Pancreas (tissue), 10 donors: ENCODE results near the gene ZNF575. TPM values are rescaled to one million over a fixed set of nuclear protein-coding genes. Genes with fewer than 3 reads are reported as not detected.

Source experiments
- ATAC-seq, 4 donors: fragments of 200-7000 bp; cut with Tn5 transposase; one replicate each; pipeline versions ENCODE4 v1.8.0 to v1.9.1; 2020; ENCODE audit warnings: mild to moderate bottlenecking in 4 of 4, moderate library complexity in 4 of 4
- DNase-seq, 6 donors: peaks; one replicate each; pipeline ENCODE4 v3.0.0-alpha.2; 2020
- FAIRE-seq: peaks from 2 replicates; lab custom pipeline; 2012; peaks lifted over from hg19 to GRCh38; lab: Jason Lieb, UNC
- H3K27ac ChIP-seq, 4 donors: fragments of 200-600 bp; sonication (generic); 1 replicate in 3 of 4; 2 replicates in 1 of 4; pipeline versions ENCODE4 v1.5.0 to v1.8.0; 2020
- H3K27me3 ChIP-seq, 4 donors: fragments of 200-600 bp; one replicate each; pipeline ENCODE4 v1.8.0; 2021
- H3K36me3 ChIP-seq, 3 donors: fragments of 200-600 bp; sonication (generic) in 1 of 3; one replicate each; pipeline versions ENCODE4 v1.5.0 to v1.8.0; 2020 to 2021
- H3K4me1 ChIP-seq, 3 donors: fragments of 200-600 bp; one replicate each; pipeline ENCODE4 v1.8.0; 2021
- H3K4me3 ChIP-seq, 4 donors: fragments of 200-600 bp; sonication (generic) in 2 of 4; one replicate each; pipeline versions ENCODE4 v1.5.0 to v1.8.0; 2020 to 2021
- H3K9me3 ChIP-seq, 4 donors: fragments of 200-600 bp; one replicate each; pipeline ENCODE4 v1.8.0; 2021
- WGBS, 2 donors: extraction: QIAGEN DNeasy Blood & Tissue Kit; methylation state at CpG; one replicate each; pipeline ENCODE4 v1.1.7; 2013; 5-methylcytosine and 5-hydroxymethylcytosine counted together
- intact Hi-C, 3 donors: fragments of 100-400 bp; cut with DNase I; formaldehyde crosslinking; loops; one replicate each; pipeline versions ENCODE4 v1.11.1 to v1.14.2; 2022
- polyA plus RNA-seq, 2 donors: library from polyadenylated mRNA; stranded (reverse); fragments of 200-250 nt; gene quantifications; one replicate each; pipeline ENCODE4 v1.2.3, GENCODE V29; 2013
- total RNA-seq, 6 donors: library from RNA; stranded (reverse); fragmentation: NEBNext Ultra II Directional in 4 of 6; extraction: Animal tissue kit (Norgen Biotek cat#: 25700) in 4 of 6; gene quantifications; one replicate each; pipeline versions ENCODE4 v1.2.1 to v1.2.4, GENCODE V29; 2021 to 2023
- TF ChIP-seq, protein P1 (sequence below), 4 donors: fragments of 200-600 bp; sonication (generic) in 3 of 4; IDR thresholded peaks; one replicate each; pipeline versions ENCODE4 v1.5.0 to v1.8.0; 2021; ENCODE audit warnings: antibody characterized with exemption in 4 of 4
- donor health status: healthy with polysubstance abuse.
- donor health status: DM: no; HTN: no; CAD: no; lungs with moderate emphysema.
- donor health status: DM: no; HTN: no; CAD: no.
- donor health status: control.
- donor health status: control.
- donor health status: Bipolar disorder and iron deficiency.
- donor health status: DM: yes; HTN: yes; CAD: no.
- donor health status: DM: no; HTN: no; CAD: no.
- donor health status: DM: no; HTN: no; CAD: no.
- donor health status: DM: yes; HTN: yes; CAD: no.

The ZNF575 gene, protein sequence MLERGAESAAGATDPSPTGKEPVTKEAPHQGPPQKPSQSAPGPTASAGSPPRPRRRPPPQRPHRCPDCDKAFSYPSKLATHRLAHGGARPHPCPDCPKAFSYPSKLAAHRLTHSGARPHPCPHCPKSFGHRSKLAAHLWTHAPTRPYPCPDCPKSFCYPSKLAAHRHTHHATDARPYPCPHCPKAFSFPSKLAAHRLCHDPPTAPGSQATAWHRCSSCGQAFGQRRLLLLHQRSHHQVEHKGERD
- total RNA-seq (1 to 10 TPM in 5 of 6 donors, under 1 TPM in 1; 0.79 to 1.3 (median 1.2) TPM), polyA plus RNA-seq (1 to 10 TPM; 1.1 to 1.2 TPM)

DNA sequence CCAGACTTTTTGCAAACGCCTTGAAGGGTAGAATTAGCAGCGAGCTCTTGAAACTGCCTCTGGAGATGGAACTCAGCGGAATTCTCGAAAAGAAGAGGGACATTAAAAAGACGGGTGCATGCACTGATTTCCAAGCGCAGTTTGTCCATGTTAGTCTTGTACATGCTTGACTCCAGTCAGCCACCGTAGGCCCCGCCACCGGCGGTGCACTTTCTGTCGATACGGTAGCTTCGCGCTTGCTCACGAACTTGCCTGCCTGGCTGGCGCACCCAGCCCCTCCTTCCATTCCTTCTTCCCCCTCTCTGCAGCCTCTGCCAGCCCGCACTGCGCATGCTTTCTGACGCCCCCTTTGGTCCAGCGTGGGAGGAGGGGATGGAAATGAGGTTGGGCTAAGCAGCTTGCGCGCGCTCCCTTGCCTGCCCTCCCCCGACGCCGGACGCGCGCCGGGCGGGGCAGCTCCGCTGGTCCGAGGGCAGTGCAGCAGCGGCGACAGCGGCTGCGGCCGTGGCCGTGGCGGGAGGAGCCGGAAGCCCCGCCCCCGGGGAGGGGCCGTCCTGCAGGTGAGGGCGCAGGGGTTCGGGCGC, at the start of gene ZNF575:
TSS of gene ZNF575 (plus strand) at position 227 of the 584 bp plus-strand sequence. CDS start 1,235 bp downstream, outside the sequence.
- ATAC-seq (peak; percentile 76 to 86 (median 80)), FAIRE-seq (peak; percentile 49), DNase-seq (peak; percentile 89 to 95 (median 90))
- Histone ChIP-seq H3K4me3 (peak within 1 kb of the TSS; percentile 16 to 56 (median 46)), H3K4me1 (peaks cover 0 to 7% (median 0%) of the 10 kb centered on the region in 3 donors), H3K9me3 (no peaks in the 10 kb centered on the region), H3K27me3 (no peaks in the 10 kb centered on the region), H3K27ac (peak within 1 kb of the TSS; percentile 51 to 86 (median 72)), H3K36me3 (no peaks in the 10 kb centered on the region)
- intact Hi-C loops = no loop called here
- TF ChIP-seq, protein P1, sequence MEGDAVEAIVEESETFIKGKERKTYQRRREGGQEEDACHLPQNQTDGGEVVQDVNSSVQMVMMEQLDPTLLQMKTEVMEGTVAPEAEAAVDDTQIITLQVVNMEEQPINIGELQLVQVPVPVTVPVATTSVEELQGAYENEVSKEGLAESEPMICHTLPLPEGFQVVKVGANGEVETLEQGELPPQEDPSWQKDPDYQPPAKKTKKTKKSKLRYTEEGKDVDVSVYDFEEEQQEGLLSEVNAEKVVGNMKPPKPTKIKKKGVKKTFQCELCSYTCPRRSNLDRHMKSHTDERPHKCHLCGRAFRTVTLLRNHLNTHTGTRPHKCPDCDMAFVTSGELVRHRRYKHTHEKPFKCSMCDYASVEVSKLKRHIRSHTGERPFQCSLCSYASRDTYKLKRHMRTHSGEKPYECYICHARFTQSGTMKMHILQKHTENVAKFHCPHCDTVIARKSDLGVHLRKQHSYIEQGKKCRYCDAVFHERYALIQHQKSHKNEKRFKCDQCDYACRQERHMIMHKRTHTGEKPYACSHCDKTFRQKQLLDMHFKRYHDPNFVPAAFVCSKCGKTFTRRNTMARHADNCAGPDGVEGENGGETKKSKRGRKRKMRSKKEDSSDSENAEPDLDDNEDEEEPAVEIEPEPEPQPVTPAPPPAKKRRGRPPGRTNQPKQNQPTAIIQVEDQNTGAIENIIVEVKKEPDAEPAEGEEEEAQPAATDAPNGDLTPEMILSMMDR (IDR thresholded peaks at IDR 0.05) = no peak
- WGBS, 2 donors = 0 to 1% methylated on average over 46 to 47 of the region's 47 CpGs

DNA sequence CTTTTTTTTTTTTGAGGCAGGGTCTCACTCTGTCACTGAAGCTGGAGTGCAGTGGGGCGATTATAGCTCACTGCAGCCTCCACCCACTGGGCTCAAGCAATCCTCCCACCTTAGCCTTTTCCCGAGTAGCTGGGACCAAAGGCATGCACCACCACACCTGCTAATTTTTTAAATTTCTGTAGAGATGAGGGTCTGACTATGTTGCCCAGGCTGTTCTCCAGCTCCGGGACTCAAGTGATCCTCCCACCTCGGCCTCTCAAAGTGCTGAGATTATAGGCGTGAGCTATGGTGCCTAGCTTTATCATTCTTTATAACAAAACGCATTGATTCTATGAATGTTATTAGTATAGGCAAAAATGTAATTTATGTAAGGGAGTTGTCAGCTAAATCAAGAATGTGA, 49.7 kb upstream of the ZNF575 start:
- ATAC-seq = no peak
- no peak for DNase-seq
- 94 to 96% methylated on average over 6 of the region's 6 CpGs for WGBS, 2 donors
- no peaks in the 10 kb centered on the region for H3K9me3 ChIP-seq
- H3K4me1 ChIP-seq = no peaks in the 10 kb centered on the region
- intact Hi-C loops = no loop called here
- TF ChIP-seq, protein P1 (IDR thresholded peaks at IDR 0.05) = no peak
- no peaks in the 10 kb centered on the region for H3K27me3 ChIP-seq
- H3K4me3 ChIP-seq = no peak overlapping the region
- H3K27ac ChIP-seq = no peak overlapping the region
- no peaks in the 10 kb centered on the region for H3K36me3 ChIP-seq
- no peak for FAIRE-seq

DNA sequence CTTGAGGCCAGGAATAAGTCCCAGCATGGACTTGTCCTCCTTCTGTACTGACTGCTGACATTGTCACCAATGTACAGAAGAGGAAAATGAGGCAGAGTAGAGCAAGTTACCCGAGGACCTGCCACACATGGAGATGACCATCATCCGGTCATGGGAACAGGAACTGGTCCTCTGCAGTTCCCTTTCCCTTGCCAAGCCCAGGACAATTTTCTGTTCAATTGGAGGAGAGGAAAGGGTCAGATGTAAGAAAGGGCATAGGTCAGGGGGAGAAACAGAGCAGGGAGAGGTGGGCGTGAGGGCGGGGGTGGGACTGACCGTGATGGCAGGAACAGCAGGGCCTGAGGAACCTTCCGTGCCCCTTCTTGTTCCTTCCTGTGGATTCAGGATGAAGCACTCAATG, 47.0 kb upstream of the ZNF575 start:
- ATAC-seq = no peak
- Histone ChIP-seq H3K9me3 (no peaks in the 10 kb centered on the region), H3K4me1 (no peaks in the 10 kb centered on the region), H3K4me3 (no peak overlapping the region), H3K27ac (no peak overlapping the region), H3K27me3 (no peaks in the 10 kb centered on the region), H3K36me3 (no peaks in the 10 kb centered on the region)
- FAIRE-seq = no peak
- WGBS, 2 donors = 84 to 90% methylated on average over 6 of the region's 6 CpGs
- DNase-seq = no peak
- intact Hi-C loops = no loop called here
- TF ChIP-seq, protein P1 (IDR thresholded peaks at IDR 0.05) = no peak

DNA sequence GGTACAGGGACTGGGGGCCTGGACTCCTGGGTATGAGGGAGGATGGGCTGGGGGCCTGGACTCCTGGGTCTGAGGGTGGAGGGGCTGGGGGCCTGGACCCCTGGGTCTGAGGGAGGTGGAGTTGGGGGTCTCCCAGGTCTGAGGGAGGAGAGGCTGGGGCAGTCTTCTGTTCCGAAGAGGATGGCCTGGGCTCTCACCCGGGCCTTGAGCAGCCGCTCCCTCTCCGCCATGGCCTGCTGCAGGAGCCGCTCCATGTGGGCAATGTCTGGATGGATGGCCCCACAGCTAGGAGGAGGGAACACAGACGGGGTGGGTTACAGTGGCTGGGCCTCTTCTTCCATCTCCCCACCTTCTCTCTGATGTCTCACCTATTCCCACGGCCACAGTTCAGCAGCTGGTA, 46.6 kb upstream of the ZNF575 start:
- no peak overlapping the region for H3K27ac ChIP-seq
- no peaks in the 10 kb centered on the region for H3K27me3 ChIP-seq
- ATAC-seq (no peak), FAIRE-seq (no peak), DNase-seq (no peak)
- no peaks in the 10 kb centered on the region for H3K9me3 ChIP-seq
- no peaks in the 10 kb centered on the region for H3K4me1 ChIP-seq
- 89 to 96% methylated on average over 6 to 7 of the region's 7 CpGs for WGBS, 2 donors
- TF ChIP-seq, protein P1 (IDR thresholded peaks at IDR 0.05) = no peak
- H3K36me3 ChIP-seq = no peaks in the 10 kb centered on the region
- intact Hi-C loops = no loop called here
- H3K4me3 ChIP-seq = no peak overlapping the region

DNA sequence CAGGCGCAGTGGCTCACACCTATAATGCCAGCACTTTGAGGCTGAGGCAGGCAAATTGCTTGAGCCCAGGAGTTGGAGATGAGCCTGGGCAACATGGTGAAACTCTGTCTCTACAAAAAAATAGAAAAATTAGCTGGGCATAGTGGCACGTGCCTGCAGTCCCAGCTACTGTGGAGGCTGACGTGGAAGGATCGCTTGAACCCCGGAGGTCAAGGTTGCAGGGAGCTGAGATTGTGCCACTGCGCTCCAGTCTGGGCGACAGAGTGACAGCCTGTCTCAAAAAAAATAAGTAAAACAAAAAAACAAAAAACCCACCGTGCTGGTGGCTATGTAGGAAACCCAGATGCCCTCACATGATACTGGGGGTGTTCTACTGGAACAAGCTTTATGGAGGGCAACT, 44.8 kb upstream of the ZNF575 start:
- FAIRE-seq (no peak), ATAC-seq (no peak), DNase-seq (no peak)
- WGBS, 2 donors = 89 to 93% methylated on average over 8 of the region's 8 CpGs
- Histone ChIP-seq H3K9me3 (no peaks in the 10 kb centered on the region), H3K27ac (no peak overlapping the region), H3K27me3 (no peaks in the 10 kb centered on the region), H3K36me3 (no peaks in the 10 kb centered on the region), H3K4me1 (no peaks in the 10 kb centered on the region), H3K4me3 (no peak overlapping the region)
- TF ChIP-seq, protein P1 (IDR thresholded peaks at IDR 0.05) = no peak
- intact Hi-C loops = no loop called here
